ENCODE results near the gene LHFPL6. TPM values are rescaled to one million over a fixed set of nuclear protein-coding genes. Genes with fewer than 3 reads are reported as not detected.

The LHFPL6 gene
- total and polyA plus RNA-seq, 8 donors: 50.5 to 113 (median 80.2) TPM

- H3K36me3 ChIP-seq: no peaks in the 10 kb centered on the region
- H3K9me3 ChIP-seq: peaks cover 0 to 9% of the 10 kb centered on the region in 2 donors
- H3K4me3 ChIP-seq: no peak overlapping the region
- ATAC-seq: no peak
- H3K27me3 ChIP-seq: no peaks in the 10 kb centered on the region
- DNase-seq: no peak
- H3K4me1 ChIP-seq: no peaks in the 10 kb centered on the region
- intact Hi-C loops (cut with DNase I): no loop called here
- no peak overlapping the region for H3K27ac ChIP-seq
- TF ChIP-seq CTCF (IDR thresholded peaks at IDR 0.05): no peak
Observed at GRCh38 chr13:39297023-39297422, 306.0 kb downstream of the LHFPL6 start.

GRCh38 chr13:39296193-39296592 lies 306.8 kb downstream of the LHFPL6 start:
- intact Hi-C loops (cut with DNase I): no loop called here
- H3K27ac ChIP-seq: no peak overlapping the region
- H3K4me1 ChIP-seq: no peaks in the 10 kb centered on the region
- H3K27me3 ChIP-seq: no peaks in the 10 kb centered on the region
- H3K4me3 ChIP-seq: no peak overlapping the region
- DNase-seq (no peak), ATAC-seq (no peak)
- H3K36me3 ChIP-seq: no peaks in the 10 kb centered on the region
- TF ChIP-seq CTCF (IDR thresholded peaks at IDR 0.05): no peak
- peaks cover 0 to 9% of the 10 kb centered on the region in 2 donors for H3K9me3 ChIP-seq

Other genes with a start within 250 kb of the LHFPL6 start
- gene COG6, start 52.5 kb upstream of the LHFPL6 start, total RNA-seq: 10 to 100 TPM; 33.8 to 40.2 TPM
- 10 to 100 TPM; 30.6 to 38.8 (median 36.3) TPM for gene COG6, start 52.5 kb upstream of the LHFPL6 start, polyA plus RNA-seq (ENCODE audit: insufficient read length in 6 of 6)